ENCODE results near the gene THY1.
A peak's percentile ranks its signal among the peaks of the same experiment; 100 is the strongest.
"Not testable (repeated sequence)": the region's sequence is repeated elsewhere in the genome, so short reads cannot be mapped to it uniquely, and the experiment has no call there.

THY1 gene

GRCh38 chr11:119422809-119423508 lies at the start of gene THY1:
TSS of gene THY1 (minus strand) at chr11:119423172. CDS start at chr11:119420905, 2,267 bp downstream.
- peak; percentile 96 for DNase-seq (ENCODE audit: low spot score)

- no peak for DNase-seq (ENCODE audit: low spot score)
Observed at GRCh38 chr11:119472186-119472855, 49.3 kb upstream of the THY1 start.

- peak; percentile 42 for DNase-seq (ENCODE audit: low spot score)
Observed at GRCh38 chr11:119471329-119471728, 48.4 kb upstream of the THY1 start.

- peak; percentile 88 for DNase-seq (ENCODE audit: low spot score)
Observed at GRCh38 chr11:119470317-119471291, 47.6 kb upstream of the THY1 start.

- DNase-seq (ENCODE audit: low spot score): no peak
Observed at GRCh38 chr11:119469506-119469905, 46.5 kb upstream of the THY1 start.

GRCh38 chr11:119468511-119468910 lies 45.5 kb upstream of the THY1 start:
- no peak for DNase-seq (ENCODE audit: low spot score)

GRCh38 chr11:119461229-119461963 lies 38.4 kb upstream of the THY1 start:
- DNase-seq (ENCODE audit: low spot score): no peak

GRCh38 chr11:119460582-119460981 lies 37.6 kb upstream of the THY1 start:
- peak; percentile 72 for DNase-seq (ENCODE audit: low spot score)

- DNase-seq (ENCODE audit: low spot score): no peak
Observed at GRCh38 chr11:119460097-119460496, 37.1 kb upstream of the THY1 start.

- DNase-seq (ENCODE audit: low spot score): no peak
Observed at GRCh38 chr11:119459293-119459976, 36.5 kb upstream of the THY1 start.

- DNase-seq (ENCODE audit: low spot score): not testable (repeated sequence)
Observed at GRCh38 chr11:119455708-119456107, 32.7 kb upstream of the THY1 start.

- not testable (repeated sequence) for DNase-seq (ENCODE audit: low spot score)
Observed at GRCh38 chr11:119455241-119455640, 32.3 kb upstream of the THY1 start.

- DNase-seq (ENCODE audit: low spot score): no peak
Observed at GRCh38 chr11:119453881-119454280, 30.9 kb upstream of the THY1 start.

GRCh38 chr11:119450590-119451326 lies 27.8 kb upstream of the THY1 start:
- no peak for DNase-seq (ENCODE audit: low spot score)

- no peak for DNase-seq (ENCODE audit: low spot score)
Observed at GRCh38 chr11:119449498-119449897, 26.5 kb upstream of the THY1 start.

GRCh38 chr11:119448380-119448779 lies 25.4 kb upstream of the THY1 start:
- DNase-seq (ENCODE audit: low spot score): no peak

GRCh38 chr11:119447664-119448242 lies 24.8 kb upstream of the THY1 start:
- DNase-seq (ENCODE audit: low spot score): peak; percentile 39

GRCh38 chr11:119446871-119447663 lies 24.1 kb upstream of the THY1 start:
- no peak for DNase-seq (ENCODE audit: low spot score)

GRCh38 chr11:119446434-119446833 lies 23.5 kb upstream of the THY1 start:
- no peak for DNase-seq (ENCODE audit: low spot score)
